HepG2 (cell line): Measurements from ENCODE around the gene TP53TG5. TPM values are rescaled to one million over a fixed set of nuclear protein-coding genes. Genes with fewer than 3 reads are reported as not detected.

ENCODE experiments used
- AFF4 ChIP-seq: sonication (generic); formaldehyde crosslinking; IDR thresholded peaks from 2 replicates; pipeline ENCODE4 v1.4.0; 2020; ENCODE audit warnings: missing genetic modification reagents
- ARNTL ChIP-seq: sonication (generic); formaldehyde crosslinking; IDR thresholded peaks from 2 replicates; pipeline ENCODE4 v1.4.0; 2020; ENCODE audit warnings: mild to moderate bottlenecking, missing genetic modification reagents
- BORCS8-MEF2B ChIP-seq: sonication (generic); formaldehyde crosslinking; IDR thresholded peaks from 2 replicates; pipeline ENCODE4 v1.8.0; 2022; ENCODE audit warnings: mild to moderate bottlenecking, missing genetic modification reagents
- FOXP1 ChIP-seq, 2 experiments: fragments of 450-650 bp in 1 of 2; IDR thresholded peaks; 2 replicates each; pipeline ENCODE4 v1.6.1; 2017 to 2018; ENCODE audit warnings: antibody characterized with exemption in 1 of 2
- GATA4 ChIP-seq: sonication (generic); IDR thresholded peaks from 2 replicates; pipeline ENCODE4 v1.6.1; 2016; ENCODE audit warnings: antibody characterized with exemption, low read depth, borderline replicate concordance
- GLMP ChIP-seq: sonication (generic); formaldehyde crosslinking; IDR thresholded peaks from 2 replicates; pipeline ENCODE4 v1.9.0; 2021; ENCODE audit warnings: missing genetic modification reagents, mild to moderate bottlenecking, borderline replicate concordance
- GZF1 ChIP-seq: sonication (generic); formaldehyde crosslinking; IDR thresholded peaks from 2 replicates; pipeline ENCODE4 v1.5.1; 2020; ENCODE audit warnings: mild to moderate bottlenecking, missing genetic modification reagents
- HOXA5 ChIP-seq: sonication (generic); formaldehyde crosslinking; IDR thresholded peaks from 2 replicates; pipeline ENCODE4 v1.4.0; 2020; ENCODE audit warnings: missing genetic modification reagents
- NCOA2 ChIP-seq: sonication (generic); formaldehyde crosslinking; IDR thresholded peaks from 2 replicates; pipeline ENCODE4 v1.8.0; 2022; ENCODE audit warnings: inconsistent platforms
- RNF2 ChIP-seq: fragments of 450-650 bp; conservative IDR thresholded peaks from 2 replicates; pipeline ENCODE4 v1.6.1; 2016; ENCODE audit warnings: low read depth
- TBX2 ChIP-seq: sonication (generic); formaldehyde crosslinking; IDR thresholded peaks from 2 replicates; pipeline ENCODE4 v1.5.0; 2020; ENCODE audit warnings: missing genetic modification reagents, mild to moderate bottlenecking, borderline replicate concordance
- UBTF ChIP-seq: sonication (generic); formaldehyde crosslinking; IDR thresholded peaks from 2 replicates; pipeline ENCODE4 v1.4.0; 2020; ENCODE audit warnings: mild to moderate bottlenecking, missing genetic modification reagents
- ZBTB3 ChIP-seq: sonication (generic); formaldehyde crosslinking; IDR thresholded peaks from 2 replicates; pipeline ENCODE4 v1.4.0; 2020; ENCODE audit warnings: low read depth, mild to moderate bottlenecking, moderate library complexity, missing genetic modification reagents, borderline replicate concordance
- ZBTB7A ChIP-seq: sonication (generic); formaldehyde crosslinking; IDR thresholded peaks from 2 replicates; pipeline ENCODE4 v1.8.0; 2022; ENCODE audit warnings: mild to moderate bottlenecking, missing genetic modification reagents
- ZNF160 ChIP-seq: sonication (generic); formaldehyde crosslinking; IDR thresholded peaks from 2 replicates; pipeline ENCODE4 v1.8.0; 2022; ENCODE audit warnings: mild to moderate bottlenecking, inconsistent platforms, missing genetic modification reagents
- ZNF331 ChIP-seq: sonication (generic); formaldehyde crosslinking; IDR thresholded peaks from 2 replicates; pipeline ENCODE4 v1.4.0; 2020; ENCODE audit warnings: missing genetic modification reagents
- ZNF33B ChIP-seq: sonication (generic); formaldehyde crosslinking; IDR thresholded peaks from 2 replicates; pipeline ENCODE4 v1.5.1; 2020; ENCODE audit warnings: mild to moderate bottlenecking, missing genetic modification reagents
- ZNF34 ChIP-seq: sonication (generic); formaldehyde crosslinking; IDR thresholded peaks from 2 replicates; pipeline ENCODE4 v1.4.0; 2020; ENCODE audit warnings: mild to moderate bottlenecking, missing genetic modification reagents, borderline replicate concordance
- ZNF496 ChIP-seq: sonication (generic); formaldehyde crosslinking; IDR thresholded peaks from 2 replicates; pipeline ENCODE4 v1.8.1; 2023; ENCODE audit warnings: mild to moderate bottlenecking, moderate library complexity, missing genetic modification reagents; ENCODE audit not compliant: insufficient replicate concordance
- ZNF792 ChIP-seq: IDR thresholded peaks from 2 replicates; pipeline ENCODE4 v1.6.1; 2016
- polyA plus RNA-seq, 8 experiments: library from polyadenylated mRNA; depleted of rRNA in 3 of 8; stranded (reverse) in 7 of 8; unstranded in 1 of 8; fragments of >200 nt; fragmentation: Illumina TruSeq in 4 of 8; extraction: Trizol in 4 of 8; gene quantifications; 2 replicates each; pipeline versions ENCODE4 v1.2.1 to v1.2.3, GENCODE V29; 2011 to 2016; ENCODE audit warnings: low read depth in 4 of 8, missing spikeins in 1 of 8, mixed read lengths in 1 of 8; ENCODE audit not compliant: insufficient read depth in 1 of 8
- total RNA-seq, 5 experiments: library from RNA; depleted of rRNA; stranded (reverse); fragments of >200 nt; fragmentation: Illumina TruSeq; extraction: Trizol; gene quantifications; 2 replicates each; pipeline ENCODE4 v1.2.3, GENCODE V29; 2016; ENCODE audit warnings: low read depth in 1 of 5
- TF ChIP-seq, protein P1 (sequence below): sonication (generic); formaldehyde crosslinking; IDR thresholded peaks from 2 replicates; pipeline ENCODE4 v1.4.0; 2020; ENCODE audit warnings: mild to moderate bottlenecking, missing genetic modification reagents

The TP53TG5 gene
- total and polyA plus RNA-seq, 2 of the 13 experiments (the other 11 are each of a cell fraction or from before 2014, with no cell fraction given) = 0.11 TPM; not detected in 1

- peak; percentile 50; the same call in 1 of the 2 replicates for TF ChIP-seq AFF4 (CRISPR knock-in tag)
- TF ChIP-seq NCOA2 (CRISPR knock-in tag) = peak; percentile 13; the same call in 1 of the 2 replicates
- peak; percentile 59; the same call in 1 of the 2 replicates for TF ChIP-seq RNF2
- TF ChIP-seq, protein P1, sequence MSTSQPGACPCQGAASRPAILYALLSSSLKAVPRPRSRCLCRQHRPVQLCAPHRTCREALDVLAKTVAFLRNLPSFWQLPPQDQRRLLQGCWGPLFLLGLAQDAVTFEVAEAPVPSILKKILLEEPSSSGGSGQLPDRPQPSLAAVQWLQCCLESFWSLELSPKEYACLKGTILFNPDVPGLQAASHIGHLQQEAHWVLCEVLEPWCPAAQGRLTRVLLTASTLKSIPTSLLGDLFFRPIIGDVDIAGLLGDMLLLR (CRISPR knock-in tag) = peak; percentile 32; the same call in 1 of the 2 replicates
- TF ChIP-seq ZNF496 (CRISPR knock-in tag) = no peak
- TF ChIP-seq GLMP (CRISPR knock-in tag) = 0 out of 2 replicates have a peak, but pooled peaks have one; percentile 60
- TF ChIP-seq ZNF33B = 0 out of 2 replicates have a peak, but pooled peaks have one; percentile 34
- peak; percentile 88 for TF ChIP-seq UBTF
- peak; percentile 71; the same call in 1 of the 2 replicates for TF ChIP-seq ZBTB7A (CRISPR knock-in tag)
- TF ChIP-seq GATA4 = peak; percentile 90; the same call in 1 of the 2 replicates
- TF ChIP-seq ZNF160 (CRISPR knock-in tag) = 0 out of 2 replicates have a peak, but pooled peaks have one; percentile 37
- TF ChIP-seq ZNF34 (CRISPR knock-in tag) = peak; percentile 53; the same call in 1 of the 2 replicates
- TF ChIP-seq ZNF331 (CRISPR knock-in tag) = peak; percentile 65
- peak; percentile 73; the same call in 1 of the 2 replicates for TF ChIP-seq TBX2 (CRISPR knock-in tag)
- TF ChIP-seq ARNTL = peak; percentile 79
- TF ChIP-seq ZBTB3 (CRISPR knock-in tag) = no peak
- TF ChIP-seq GZF1 (CRISPR knock-in tag) = peak; percentile 66
- TF ChIP-seq FOXP1 (IDR thresholded peaks at IDR 0.05) = no peak
- no peak for TF ChIP-seq FOXP1 (CRISPR knock-in tag; IDR thresholded peaks at IDR 0.05)
- TF ChIP-seq BORCS8-MEF2B (CRISPR knock-in tag) = peak; percentile 67
- peak; percentile 73; the same call in 1 of the 2 replicates for TF ChIP-seq HOXA5 (CRISPR knock-in tag)
- TF ChIP-seq ZNF792 (CRISPR knock-in tag) = peak; percentile 94; the same call in 1 of the 2 replicates
These were observed 30.0 kb downstream of the TP53TG5 start, which contains the start of gene SDC4 (continued) for GRCh38 chr20:45347936-45348778.
